WTC11 (cell line): ENCODE data around the gene SON. TPM values are rescaled to one million over a fixed set of nuclear protein-coding genes. Genes with fewer than 3 reads are reported as not detected.

Source experiments
- ATAC-seq: fragments of 200-7000 bp; cut with Tn5 transposase; 2 replicates; pipeline ENCODE4 v1.10.0; 2021; ENCODE audit warnings: mild to moderate bottlenecking, moderate library complexity
- Bru-seq: library from RNA; stranded (reverse); fragments of 400-500 nt; gene quantifications from one replicate; lab custom pipeline; 2021; lab: Mats Ljungman, UMichigan
- CTCF ChIA-PET: fragments of 300-600 bp; sonication (Branson Sonifier 250); formaldehyde crosslinking; loops from one replicate; lab custom pipeline; 2021; ENCODE audit warnings: antibody characterized with exemption; lab: Charles Lee
- POLR2A ChIA-PET: fragments of 350-600 bp; sonication (Branson Sonifier 250); formaldehyde crosslinking; loops from one replicate; lab custom pipeline; 2021; ENCODE audit warnings: antibody characterized with exemption; lab: Charles Lee
- DNase-seq: peaks from one replicate; pipeline ENCODE4 v3.0.0; 2021; ENCODE audit warnings: low spot score
- H3K27ac Mint-ChIP-seq: 2 replicates; pipeline ENCODE4 v1.8.0; 2021; ENCODE audit warnings: mixed read lengths
- H3K27me3 Mint-ChIP-seq: 2 replicates; pipeline ENCODE4 v1.8.0; 2021; ENCODE audit warnings: low read depth, mild to moderate bottlenecking, moderate library complexity, mixed read lengths
- H3K36me3 Mint-ChIP-seq: 2 replicates; pipeline ENCODE4 v1.8.0; 2021; ENCODE audit warnings: mixed read lengths
- H3K4me1 Mint-ChIP-seq: 2 replicates; pipeline ENCODE4 v1.8.0; 2022; ENCODE audit warnings: mixed read lengths
- H3K4me3 Mint-ChIP-seq: 2 replicates; pipeline ENCODE4 v1.8.0; 2021; ENCODE audit warnings: mild to moderate bottlenecking, moderate library complexity, mixed read lengths
- H3K9me3 Mint-ChIP-seq: 2 replicates; pipeline ENCODE4 v1.8.0; 2021; ENCODE audit warnings: mixed read lengths
- ATF6 ChIP-seq: sonication (generic); formaldehyde crosslinking; IDR thresholded peaks from 2 replicates; pipeline ENCODE4 v1.8.1; 2023; ENCODE audit warnings: mild to moderate bottlenecking, missing genetic modification reagents
- E2F5 ChIP-seq: sonication (generic); formaldehyde crosslinking; IDR thresholded peaks from 2 replicates; pipeline ENCODE4 v1.8.1; 2022; ENCODE audit warnings: mild to moderate bottlenecking, moderate library complexity, missing genetic modification reagents
- ELF4 ChIP-seq: sonication (generic); formaldehyde crosslinking; IDR thresholded peaks from 2 replicates; pipeline ENCODE4 v1.8.1; 2022; ENCODE audit warnings: low read depth, mild to moderate bottlenecking, moderate library complexity, missing genetic modification reagents
- ETV6 ChIP-seq: sonication (generic); formaldehyde crosslinking; IDR thresholded peaks from 2 replicates; pipeline ENCODE4 v1.8.1; 2022; ENCODE audit warnings: mild to moderate bottlenecking, missing genetic modification reagents
- FOXK1 ChIP-seq: sonication (generic); formaldehyde crosslinking; IDR thresholded peaks from 2 replicates; pipeline ENCODE4 v1.8.0; 2022; ENCODE audit warnings: mild to moderate bottlenecking, moderate library complexity, missing genetic modification reagents
- FOXP1 ChIP-seq: sonication (generic); formaldehyde crosslinking; IDR thresholded peaks from 2 replicates; pipeline ENCODE4 v1.8.0; 2022; ENCODE audit warnings: missing genetic modification reagents, mild to moderate bottlenecking, moderate library complexity, borderline replicate concordance
- GABPB1 ChIP-seq: sonication (generic); formaldehyde crosslinking; IDR thresholded peaks from 2 replicates; pipeline ENCODE4 v1.8.1; 2023; ENCODE audit warnings: mild to moderate bottlenecking, missing genetic modification reagents
- NFYB ChIP-seq: sonication (generic); formaldehyde crosslinking; conservative IDR thresholded peaks from 2 replicates; pipeline ENCODE4 v1.8.0; 2022; ENCODE audit warnings: low read depth, missing genetic modification reagents
- ZNF263 ChIP-seq: sonication (generic); formaldehyde crosslinking; IDR thresholded peaks from 2 replicates; pipeline ENCODE4 v1.8.1; 2022; ENCODE audit warnings: low read depth, mild to moderate bottlenecking, moderate library complexity, missing genetic modification reagents
- ZNF512 ChIP-seq: sonication (generic); formaldehyde crosslinking; IDR thresholded peaks from 2 replicates; pipeline ENCODE4 v1.8.1; 2022; ENCODE audit warnings: missing genetic modification reagents, borderline replicate concordance
- long read RNA-seq, 3 experiments: library from RNA in 1 of 3; library from capped mRNA in 1 of 3; library from polyadenylated mRNA in 1 of 3; unstranded in 2 of 3; stranded (forward) in 1 of 3; transcript quantifications; one replicate each; pipeline ENCODE4 v2.0.0, GENCODE V29; 2021
- total RNA-seq: library from RNA; stranded (reverse); gene quantifications from 3 replicates; pipeline ENCODE4 v1.2.3, GENCODE V29; 2021
- TF ChIP-seq, protein P1 (sequence below): sonication (generic); formaldehyde crosslinking; IDR thresholded peaks from 2 replicates; pipeline ENCODE4 v1.8.0; 2023; ENCODE audit warnings: missing genetic modification reagents
- TF ChIP-seq, protein P2 (sequence below): sonication (generic); formaldehyde crosslinking; IDR thresholded peaks from 2 replicates; pipeline ENCODE4 v1.8.0; 2023; ENCODE audit warnings: missing genetic modification reagents, mild to moderate bottlenecking, borderline replicate concordance
- TF ChIP-seq, protein P3 (sequence below): sonication (generic); formaldehyde crosslinking; IDR thresholded peaks from 2 replicates; pipeline ENCODE4 v1.8.0; 2022; ENCODE audit warnings: mild to moderate bottlenecking, missing genetic modification reagents
- TF ChIP-seq, protein P4 (sequence below): sonication (generic); formaldehyde crosslinking; IDR thresholded peaks from 2 replicates; pipeline ENCODE4 v1.8.1; 2023; ENCODE audit warnings: mild to moderate bottlenecking, moderate library complexity, missing genetic modification reagents

Gene SON, protein sequence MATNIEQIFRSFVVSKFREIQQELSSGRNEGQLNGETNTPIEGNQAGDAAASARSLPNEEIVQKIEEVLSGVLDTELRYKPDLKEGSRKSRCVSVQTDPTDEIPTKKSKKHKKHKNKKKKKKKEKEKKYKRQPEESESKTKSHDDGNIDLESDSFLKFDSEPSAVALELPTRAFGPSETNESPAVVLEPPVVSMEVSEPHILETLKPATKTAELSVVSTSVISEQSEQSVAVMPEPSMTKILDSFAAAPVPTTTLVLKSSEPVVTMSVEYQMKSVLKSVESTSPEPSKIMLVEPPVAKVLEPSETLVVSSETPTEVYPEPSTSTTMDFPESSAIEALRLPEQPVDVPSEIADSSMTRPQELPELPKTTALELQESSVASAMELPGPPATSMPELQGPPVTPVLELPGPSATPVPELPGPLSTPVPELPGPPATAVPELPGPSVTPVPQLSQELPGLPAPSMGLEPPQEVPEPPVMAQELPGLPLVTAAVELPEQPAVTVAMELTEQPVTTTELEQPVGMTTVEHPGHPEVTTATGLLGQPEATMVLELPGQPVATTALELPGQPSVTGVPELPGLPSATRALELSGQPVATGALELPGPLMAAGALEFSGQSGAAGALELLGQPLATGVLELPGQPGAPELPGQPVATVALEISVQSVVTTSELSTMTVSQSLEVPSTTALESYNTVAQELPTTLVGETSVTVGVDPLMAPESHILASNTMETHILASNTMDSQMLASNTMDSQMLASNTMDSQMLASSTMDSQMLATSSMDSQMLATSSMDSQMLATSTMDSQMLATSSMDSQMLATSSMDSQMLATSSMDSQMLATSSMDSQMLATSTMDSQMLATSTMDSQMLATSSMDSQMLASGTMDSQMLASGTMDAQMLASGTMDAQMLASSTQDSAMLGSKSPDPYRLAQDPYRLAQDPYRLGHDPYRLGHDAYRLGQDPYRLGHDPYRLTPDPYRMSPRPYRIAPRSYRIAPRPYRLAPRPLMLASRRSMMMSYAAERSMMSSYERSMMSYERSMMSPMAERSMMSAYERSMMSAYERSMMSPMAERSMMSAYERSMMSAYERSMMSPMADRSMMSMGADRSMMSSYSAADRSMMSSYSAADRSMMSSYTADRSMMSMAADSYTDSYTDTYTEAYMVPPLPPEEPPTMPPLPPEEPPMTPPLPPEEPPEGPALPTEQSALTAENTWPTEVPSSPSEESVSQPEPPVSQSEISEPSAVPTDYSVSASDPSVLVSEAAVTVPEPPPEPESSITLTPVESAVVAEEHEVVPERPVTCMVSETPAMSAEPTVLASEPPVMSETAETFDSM (N-terminal part only)
- 259 to 309 TPM (median 274 TPM) in 3 replicates for total RNA-seq
- percentile 98 among the genes with signal in this experiment for Bru-seq, nascent RNA
- long read RNA-seq, experiment 1, full-length matches to known transcripts: 297 of 649 reads
- long read RNA-seq, experiment 1, partial matches to known transcripts: 168 of 649 reads
- long read RNA-seq, experiment 1, other reads (novel, unspliced or antisense): 184 of 649 reads
- long read RNA-seq, experiment 2, full-length matches to known transcripts: 81 of 243 reads
- long read RNA-seq, experiment 2, partial matches to known transcripts: 128 of 243 reads
- long read RNA-seq, experiment 2, other reads (novel, unspliced or antisense): 34 of 243 reads
- long read RNA-seq, experiment 3, partial matches to known transcripts: 10 of 13 reads
- long read RNA-seq, experiment 3, other reads (novel, unspliced or antisense): 3 of 13 reads

GRCh38 chr21:33542640-33543504 lies at the start of gene SON:
Gene SON (plus strand): TSS chr21:33543038. CDS start chr21:33543093, 55 bp downstream.
- H3K4me1 Mint-ChIP-seq: peaks cover 22% of the 10 kb centered on the region
- peak within 1 kb of the TSS; percentile 99 for H3K4me3 Mint-ChIP-seq
- DNase-seq: peak; percentile 98
- peaks cover 38% of the 10 kb centered on the region for H3K36me3 Mint-ChIP-seq
- H3K27me3 Mint-ChIP-seq: no peaks in the 10 kb centered on the region
- ATAC-seq: peak; percentile 96
- POLR2A ChIA-PET: interaction anchor here (0.6 to 1.0 kb wide), 5 partner anchors 9 to 606 kb away, joined by 3 to 4 read pairs (median 3); partner anchors contain the start of gene DONSON
- CTCF ChIA-PET: interaction anchor here (1.0 to 1.1 kb wide), 2 partner anchors 63 kb away, joined by 3 read pairs; partner anchors contain the start of gene TMEM50B
- no peaks in the 10 kb centered on the region for H3K9me3 Mint-ChIP-seq
- peak within 1 kb of the TSS; percentile 100 for H3K27ac Mint-ChIP-seq
- TF ChIP-seq, protein P1, sequence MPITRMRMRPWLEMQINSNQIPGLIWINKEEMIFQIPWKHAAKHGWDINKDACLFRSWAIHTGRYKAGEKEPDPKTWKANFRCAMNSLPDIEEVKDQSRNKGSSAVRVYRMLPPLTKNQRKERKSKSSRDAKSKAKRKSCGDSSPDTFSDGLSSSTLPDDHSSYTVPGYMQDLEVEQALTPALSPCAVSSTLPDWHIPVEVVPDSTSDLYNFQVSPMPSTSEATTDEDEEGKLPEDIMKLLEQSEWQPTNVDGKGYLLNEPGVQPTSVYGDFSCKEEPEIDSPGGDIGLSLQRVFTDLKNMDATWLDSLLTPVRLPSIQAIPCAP (CRISPR knock-in tag): 0 out of 2 replicates have a peak, but pooled peaks have one; percentile 17
- peak; percentile 93 for TF ChIP-seq ZNF263
- TF ChIP-seq ETV6 (CRISPR knock-in tag): peak; percentile 65; the same call in 1 of the 2 replicates
- peak; percentile 71; the same call in 1 of the 2 replicates for TF ChIP-seq GABPB1 (CRISPR knock-in tag)
- TF ChIP-seq NFYB (CRISPR knock-in tag): peak; percentile 95
- TF ChIP-seq, protein P2, sequence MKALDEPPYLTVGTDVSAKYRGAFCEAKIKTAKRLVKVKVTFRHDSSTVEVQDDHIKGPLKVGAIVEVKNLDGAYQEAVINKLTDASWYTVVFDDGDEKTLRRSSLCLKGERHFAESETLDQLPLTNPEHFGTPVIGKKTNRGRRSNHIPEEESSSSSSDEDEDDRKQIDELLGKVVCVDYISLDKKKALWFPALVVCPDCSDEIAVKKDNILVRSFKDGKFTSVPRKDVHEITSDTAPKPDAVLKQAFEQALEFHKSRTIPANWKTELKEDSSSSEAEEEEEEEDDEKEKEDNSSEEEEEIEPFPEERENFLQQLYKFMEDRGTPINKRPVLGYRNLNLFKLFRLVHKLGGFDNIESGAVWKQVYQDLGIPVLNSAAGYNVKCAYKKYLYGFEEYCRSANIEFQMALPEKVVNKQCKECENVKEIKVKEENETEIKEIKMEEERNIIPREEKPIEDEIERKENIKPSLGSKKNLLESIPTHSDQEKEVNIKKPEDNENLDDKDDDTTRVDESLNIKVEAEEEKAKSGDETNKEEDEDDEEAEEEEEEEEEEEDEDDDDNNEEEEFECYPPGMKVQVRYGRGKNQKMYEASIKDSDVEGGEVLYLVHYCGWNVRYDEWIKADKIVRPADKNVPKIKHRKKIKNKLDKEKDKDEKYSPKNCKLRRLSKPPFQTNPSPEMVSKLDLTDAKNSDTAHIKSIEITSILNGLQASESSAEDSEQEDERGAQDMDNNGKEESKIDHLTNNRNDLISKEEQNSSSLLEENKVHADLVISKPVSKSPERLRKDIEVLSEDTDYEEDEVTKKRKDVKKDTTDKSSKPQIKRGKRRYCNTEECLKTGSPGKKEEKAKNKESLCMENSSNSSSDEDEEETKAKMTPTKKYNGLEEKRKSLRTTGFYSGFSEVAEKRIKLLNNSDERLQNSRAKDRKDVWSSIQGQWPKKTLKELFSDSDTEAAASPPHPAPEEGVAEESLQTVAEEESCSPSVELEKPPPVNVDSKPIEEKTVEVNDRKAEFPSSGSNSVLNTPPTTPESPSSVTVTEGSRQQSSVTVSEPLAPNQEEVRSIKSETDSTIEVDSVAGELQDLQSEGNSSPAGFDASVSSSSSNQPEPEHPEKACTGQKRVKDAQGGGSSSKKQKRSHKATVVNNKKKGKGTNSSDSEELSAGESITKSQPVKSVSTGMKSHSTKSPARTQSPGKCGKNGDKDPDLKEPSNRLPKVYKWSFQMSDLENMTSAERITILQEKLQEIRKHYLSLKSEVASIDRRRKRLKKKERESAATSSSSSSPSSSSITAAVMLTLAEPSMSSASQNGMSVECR: 0 out of 2 replicates have a peak, but pooled peaks have one; percentile 6
- no peak for TF ChIP-seq FOXP1 (CRISPR knock-in tag)
- TF ChIP-seq ELF4: no peak; the same call in 1 of the 2 replicates
- no peak for TF ChIP-seq ATF6 (CRISPR knock-in tag)
- TF ChIP-seq, protein P3, sequence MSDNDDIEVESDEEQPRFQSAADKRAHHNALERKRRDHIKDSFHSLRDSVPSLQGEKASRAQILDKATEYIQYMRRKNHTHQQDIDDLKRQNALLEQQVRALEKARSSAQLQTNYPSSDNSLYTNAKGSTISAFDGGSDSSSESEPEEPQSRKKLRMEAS (CRISPR knock-in tag): peak; percentile 81
- TF ChIP-seq E2F5: peak; percentile 38; the same call in 1 of the 2 replicates
- TF ChIP-seq, protein P4, sequence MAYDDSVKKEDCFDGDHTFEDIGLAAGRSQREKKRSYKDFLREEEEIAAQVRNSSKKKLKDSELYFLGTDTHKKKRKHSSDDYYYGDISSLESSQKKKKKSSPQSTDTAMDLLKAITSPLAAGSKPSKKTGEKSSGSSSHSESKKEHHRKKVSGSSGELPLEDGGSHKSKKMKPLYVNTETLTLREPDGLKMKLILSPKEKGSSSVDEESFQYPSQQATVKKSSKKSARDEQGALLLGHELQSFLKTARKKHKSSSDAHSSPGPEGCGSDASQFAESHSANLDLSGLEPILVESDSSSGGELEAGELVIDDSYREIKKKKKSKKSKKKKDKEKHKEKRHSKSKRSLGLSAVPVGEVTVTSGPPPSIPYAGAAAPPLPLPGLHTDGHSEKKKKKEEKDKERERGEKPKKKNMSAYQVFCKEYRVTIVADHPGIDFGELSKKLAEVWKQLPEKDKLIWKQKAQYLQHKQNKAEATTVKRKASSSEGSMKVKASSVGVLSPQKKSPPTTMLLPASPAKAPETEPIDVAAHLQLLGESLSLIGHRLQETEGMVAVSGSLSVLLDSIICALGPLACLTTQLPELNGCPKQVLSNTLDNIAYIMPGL (CRISPR knock-in tag): peak; percentile 45; the same call in 1 of the 2 replicates
- TF ChIP-seq FOXK1 (CRISPR knock-in tag): peak; percentile 54
- TF ChIP-seq ZNF512 (CRISPR knock-in tag): no peak
